IPS-15b (cell line): ENCODE data around the gene SLC12A4.
"Not testable (repeated sequence)": the region's sequence is repeated elsewhere in the genome, so short reads cannot be mapped to it uniquely, and the experiment has no call there.

ENCODE experiments used
- H3K27me3 ChIP-seq: one replicate; pipeline ENCODE4 v1.6.1; 2013; ENCODE audit warnings: low read length; ENCODE audit not compliant: control insufficient read depth, insufficient read depth
- H3K36me3 ChIP-seq: one replicate; pipeline ENCODE4 v1.6.1; 2013; ENCODE audit warnings: low read length; ENCODE audit not compliant: control insufficient read depth, insufficient read depth
- H3K4me1 ChIP-seq: one replicate; pipeline ENCODE4 v1.6.1; 2013; ENCODE audit warnings: mild to moderate bottlenecking, low read length; ENCODE audit not compliant: control insufficient read depth, insufficient read depth
- H3K4me3 ChIP-seq: one replicate; pipeline ENCODE4 v1.5.1; 2013; ENCODE audit warnings: low read depth, low read length
- H3K9ac ChIP-seq: one replicate; pipeline ENCODE4 v1.6.1; 2013; ENCODE audit warnings: low read depth, mild to moderate bottlenecking, low read length
- H3K9me3 ChIP-seq: one replicate; pipeline ENCODE4 v1.6.1; 2013; ENCODE audit warnings: mild to moderate bottlenecking, low read length; ENCODE audit not compliant: control insufficient read depth, insufficient read depth

SLC12A4 gene

GRCh38 chr16:67982011-67982696 lies 13.7 kb upstream of the SLC12A4 start:
- no peaks in the 10 kb centered on the region for H3K4me1 ChIP-seq
- H3K36me3 ChIP-seq = no peaks in the 10 kb centered on the region
- no peak overlapping the region for H3K4me3 ChIP-seq
- H3K27me3 ChIP-seq = no peaks in the 10 kb centered on the region
- H3K9ac ChIP-seq = no peak overlapping the region
- H3K9me3 ChIP-seq = no peaks in the 10 kb centered on the region

DNA sequence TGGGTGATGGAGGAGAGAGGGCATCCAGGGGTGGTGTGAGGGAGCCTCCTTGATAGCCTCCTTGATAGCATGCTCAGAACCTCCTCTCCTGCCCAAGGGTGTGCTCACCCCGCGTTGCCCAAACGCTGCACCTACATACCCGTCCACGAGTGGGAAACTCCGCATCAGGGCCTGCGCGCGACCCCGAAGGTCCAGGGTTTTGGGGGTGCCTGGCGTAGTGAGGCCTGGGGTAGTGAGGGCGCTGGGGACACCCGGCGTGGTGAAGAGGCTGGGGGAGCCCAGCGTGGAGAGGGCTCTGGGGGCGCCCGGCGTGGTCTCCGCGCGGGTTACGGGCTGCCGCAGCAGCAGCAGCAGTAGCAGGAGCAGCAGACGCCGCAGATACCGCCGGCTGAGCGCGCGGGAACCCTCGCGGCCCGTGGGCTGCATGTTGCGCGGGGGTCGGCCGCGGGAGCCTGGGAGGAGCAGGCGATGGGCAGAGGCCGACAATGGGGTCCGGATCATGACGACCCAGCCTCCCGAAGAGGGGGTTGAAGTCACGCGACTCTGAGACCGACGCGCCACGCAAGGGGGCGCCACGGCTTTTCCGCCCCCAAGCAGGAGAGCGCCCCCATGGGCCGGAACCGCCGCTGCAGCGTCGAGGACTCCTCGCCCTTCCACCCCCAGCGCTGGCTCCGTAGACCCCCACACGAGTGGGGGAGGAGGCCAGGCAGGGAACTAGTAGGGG lies 11.7 kb upstream of the SLC12A4 start, which contains the start of gene DPEP3:
Gene DPEP3, minus strand, starts transcription at position 545 of the 724 bp plus-strand sequence. Its CDS starts 119 bp downstream, at position 426.
- no peaks in the 10 kb centered on the region for H3K4me1 ChIP-seq
- peak within 1 kb of the TSS; percentile 2 for H3K4me3 ChIP-seq
- H3K9me3 ChIP-seq = no peaks in the 10 kb centered on the region
- H3K27me3 ChIP-seq = no peaks in the 10 kb centered on the region
- no peaks in the 10 kb centered on the region for H3K36me3 ChIP-seq
- H3K9ac ChIP-seq = no peak within 1 kb of the TSS

DNA sequence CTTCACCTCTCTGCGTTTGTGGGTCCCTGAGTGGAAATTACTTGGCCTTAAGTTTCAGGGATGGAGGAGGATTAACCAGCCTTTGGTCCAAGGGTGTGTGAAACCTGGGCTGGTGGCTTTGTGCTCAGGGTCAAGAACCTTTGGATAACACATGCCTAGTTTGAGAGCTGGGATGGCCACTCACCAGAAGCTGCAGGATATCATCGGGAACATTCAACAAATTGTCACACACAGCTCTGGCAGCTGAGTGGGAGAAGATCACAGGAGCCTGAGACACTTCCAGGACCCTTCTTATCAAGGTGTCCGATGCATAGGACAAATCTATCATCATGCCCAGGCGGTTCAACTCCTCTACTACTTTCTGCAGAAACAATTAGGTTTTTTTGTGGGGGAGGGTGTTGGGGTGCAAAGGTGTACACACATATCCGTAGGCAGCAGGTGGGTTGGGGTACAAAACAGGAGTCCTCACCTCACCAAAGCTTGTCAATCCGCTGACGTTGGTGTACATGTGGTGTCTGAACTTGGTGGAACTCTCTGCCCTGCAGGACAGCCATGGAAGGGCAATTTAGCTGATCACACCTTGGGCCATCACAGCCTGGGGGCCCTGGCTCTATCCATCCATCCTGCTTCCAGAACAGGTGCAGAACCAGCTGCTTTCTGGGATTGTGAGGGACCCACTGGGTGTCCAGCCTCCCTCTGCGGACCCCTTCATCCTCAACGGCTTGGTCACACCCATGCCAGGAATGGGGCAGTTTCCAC lies 9.2 kb upstream of the SLC12A4 start:
- Histone ChIP-seq H3K4me1 (no peaks in the 10 kb centered on the region), H3K27me3 (no peaks in the 10 kb centered on the region), H3K4me3 (no peak overlapping the region), H3K9me3 (no peaks in the 10 kb centered on the region), H3K36me3 (no peaks in the 10 kb centered on the region), H3K9ac (no peak overlapping the region)

GRCh38 chr16:67977005-67977404 lies 8.6 kb upstream of the SLC12A4 start:
- no peak overlapping the region for H3K4me3 ChIP-seq

GRCh38 chr16:67976205-67976604 lies 7.8 kb upstream of the SLC12A4 start:
- Histone ChIP-seq H3K36me3 (no peaks in the 10 kb centered on the region), H3K4me3 (no peak overlapping the region), H3K4me1 (no peaks in the 10 kb centered on the region), H3K27me3 (no peaks in the 10 kb centered on the region), H3K9ac (no peak overlapping the region), H3K9me3 (no peaks in the 10 kb centered on the region)

More at GRCh38 chr16:67977005-67977404, 8.6 kb upstream of the SLC12A4 start:
- H3K27me3 ChIP-seq = no peaks in the 10 kb centered on the region
- H3K4me1 ChIP-seq = no peaks in the 10 kb centered on the region
- H3K9ac ChIP-seq = no peak overlapping the region
- no peaks in the 10 kb centered on the region for H3K9me3 ChIP-seq
- no peaks in the 10 kb centered on the region for H3K36me3 ChIP-seq

DNA sequence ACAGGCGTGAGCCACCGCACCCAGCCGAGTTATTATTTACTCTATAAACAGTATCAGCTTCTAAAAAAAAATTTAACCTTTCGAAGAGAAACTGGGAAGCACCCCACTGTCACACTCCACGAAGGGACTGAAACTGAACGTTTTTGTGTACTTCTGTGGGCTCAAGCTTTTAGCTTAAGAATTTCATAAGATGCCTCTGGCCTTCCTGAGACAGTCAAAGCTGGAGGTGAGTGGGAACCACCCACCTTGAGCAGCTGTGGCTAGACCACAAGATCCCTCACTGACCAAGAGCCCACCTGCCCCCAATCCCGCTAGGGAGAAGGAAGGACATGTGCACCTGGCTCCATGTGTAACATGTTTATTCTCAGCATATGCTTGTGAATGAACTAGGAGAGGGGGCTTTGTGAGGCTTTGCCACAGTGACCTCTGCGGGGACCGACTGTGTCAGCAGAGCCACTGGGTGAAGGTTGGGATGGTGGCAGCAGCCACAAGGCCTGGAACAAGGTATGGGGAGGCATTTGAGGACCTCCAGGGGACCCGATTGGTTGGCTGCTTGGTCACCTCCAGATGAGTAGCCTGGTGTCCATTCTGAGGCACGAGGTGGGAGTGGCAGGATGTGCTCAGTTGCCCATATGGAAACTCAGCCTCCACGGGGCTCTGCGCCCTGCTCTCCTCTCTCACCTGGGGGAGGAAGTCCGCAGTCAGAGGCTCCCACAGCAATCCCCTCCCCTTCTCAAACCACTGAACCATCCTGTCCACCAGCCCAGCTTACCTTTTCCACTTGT lies 7.1 kb upstream of the SLC12A4 start:
- Histone ChIP-seq H3K27me3 (no peaks in the 10 kb centered on the region), H3K4me1 (no peaks in the 10 kb centered on the region), H3K9me3 (no peaks in the 10 kb centered on the region), H3K36me3 (no peaks in the 10 kb centered on the region), H3K4me3 (no peak overlapping the region), H3K9ac (no peak overlapping the region)

- not testable (repeated sequence) for H3K36me3 ChIP-seq, H3K9ac ChIP-seq, H3K4me3 ChIP-seq, H3K27me3 ChIP-seq, H3K4me1 ChIP-seq, H3K9me3 ChIP-seq
Observed at GRCh38 chr16:67972285-67972684, 3.8 kb upstream of the SLC12A4 start.

- H3K9me3 ChIP-seq = no peaks in the 10 kb centered on the region
- H3K27me3 ChIP-seq = peaks cover 3% of the 10 kb centered on the region
- H3K36me3 ChIP-seq = peaks cover 2% of the 10 kb centered on the region
- no peak overlapping the region for H3K4me3 ChIP-seq
- H3K9ac ChIP-seq = no peak overlapping the region
- peaks cover 13% of the 10 kb centered on the region for H3K4me1 ChIP-seq
Observed at GRCh38 chr16:67971111-67971510, 2.7 kb upstream of the SLC12A4 start.

- peaks cover 3% of the 10 kb centered on the region for H3K27me3 ChIP-seq
- H3K4me1 ChIP-seq = peaks cover 15% of the 10 kb centered on the region
- no peaks in the 10 kb centered on the region for H3K9me3 ChIP-seq
- peaks cover 4% of the 10 kb centered on the region for H3K36me3 ChIP-seq
- H3K9ac ChIP-seq = no peak overlapping the region
- peak overlapping the region; percentile 67 for H3K4me3 ChIP-seq
Observed at GRCh38 chr16:67969254-67970039, 1.0 kb upstream of the SLC12A4 start.

DNA sequence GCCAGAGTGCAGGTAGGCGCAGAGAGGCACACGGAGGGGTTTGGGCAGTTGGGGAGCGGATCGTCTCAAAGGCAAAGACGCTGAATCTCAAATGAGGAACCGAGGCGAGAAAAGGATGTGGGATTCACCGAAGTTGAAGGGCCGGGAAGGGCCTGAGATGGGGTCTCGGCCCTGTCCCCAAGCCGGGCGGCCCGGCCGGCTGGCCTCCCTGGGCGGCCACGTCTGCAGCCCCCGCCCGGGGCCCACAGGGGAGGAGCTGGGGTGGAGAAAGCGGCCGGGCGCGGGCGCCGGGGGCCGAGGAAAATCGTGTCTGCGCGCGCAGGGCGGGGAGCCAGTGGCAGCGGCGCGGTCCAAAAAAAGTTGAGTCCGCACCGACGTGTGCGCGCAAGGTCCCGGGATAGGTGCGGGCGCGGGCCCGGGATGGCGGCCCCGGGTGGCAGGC lies 458 bp downstream of the SLC12A4 start:
- H3K36me3 ChIP-seq = peaks cover 4% of the 10 kb centered on the region
- peaks cover 3% of the 10 kb centered on the region for H3K27me3 ChIP-seq
- H3K4me3 ChIP-seq = peak overlapping the region; percentile 88
- peak overlapping the region; percentile 79 for H3K9ac ChIP-seq
- peaks cover 15% of the 10 kb centered on the region for H3K4me1 ChIP-seq
- no peaks in the 10 kb centered on the region for H3K9me3 ChIP-seq
